ENCODE data around the gene HLA-B.
"Not testable (repeated sequence)": the region's sequence is repeated elsewhere in the genome, so short reads cannot be mapped to it uniquely, and the experiment has no call there.

HLA-B gene

DNA sequence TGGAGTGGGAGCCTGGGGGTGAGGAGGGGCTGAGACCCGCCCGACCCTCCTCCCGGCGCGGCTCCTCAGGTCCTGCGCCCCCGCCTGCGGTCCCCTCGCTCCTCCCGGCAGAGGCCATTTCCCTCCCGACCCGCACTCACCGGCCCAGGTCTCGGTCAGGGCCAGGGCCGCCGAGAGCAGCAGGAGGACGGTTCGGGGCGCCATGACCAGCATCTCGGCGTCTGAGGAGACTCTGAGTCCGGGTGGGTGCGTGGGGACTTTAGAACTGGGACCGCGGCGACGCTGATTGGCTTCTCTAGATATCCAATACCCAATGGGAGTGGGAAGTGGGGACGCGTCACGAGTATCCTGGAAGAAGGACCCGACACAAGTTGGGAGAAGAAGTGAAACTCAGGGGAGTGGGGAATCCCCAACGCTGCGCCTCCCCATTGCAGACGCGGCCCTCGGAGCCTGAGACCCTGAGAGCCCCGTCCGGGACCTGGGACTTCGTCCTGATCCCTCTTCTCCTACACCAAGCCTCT, at the start of gene HLA-B:
Gene HLA-B (minus strand): TSS at position 234 of the 521 bp plus-strand sequence. CDS start 21 bp downstream, at position 213.
- peak; percentile 77 to 84 for DNase-seq

DNA sequence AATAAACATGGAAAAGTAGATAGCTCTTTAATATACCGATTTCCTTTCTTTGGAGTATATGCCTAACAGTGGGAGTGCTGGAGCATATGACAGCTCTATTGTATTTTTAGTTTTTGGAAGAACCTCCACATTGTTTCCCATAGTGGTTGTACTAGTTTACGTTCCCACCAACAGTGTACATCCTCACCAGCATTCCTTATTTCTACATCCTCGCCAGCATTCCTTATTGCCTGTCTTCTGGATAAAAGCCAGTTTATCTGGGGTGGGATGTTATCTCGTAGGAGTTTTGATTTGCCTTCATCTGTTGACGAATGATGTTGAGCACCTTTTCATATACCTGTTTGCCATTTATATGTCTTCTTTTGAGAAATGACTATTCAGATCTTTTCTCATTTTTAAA, 49.0 kb upstream of the HLA-B start:
- DNase-seq: no peak

DNA sequence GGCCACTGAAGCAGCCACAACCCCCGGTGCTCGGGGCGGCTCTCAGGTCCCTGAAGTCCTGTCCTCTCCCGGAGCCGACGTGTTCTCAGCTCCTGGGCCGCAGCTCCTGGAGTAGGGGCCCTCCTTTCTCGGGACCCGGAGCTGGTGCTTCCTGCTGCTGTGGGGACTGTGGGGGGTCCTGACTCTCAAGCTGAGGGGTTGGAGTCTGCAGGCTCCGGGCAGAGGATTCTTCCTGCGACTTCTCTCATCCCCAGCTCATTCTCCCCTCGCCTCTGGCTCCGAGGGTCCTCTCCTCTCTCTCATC, 47.0 kb upstream of the HLA-B start:
- not testable (repeated sequence) for DNase-seq

DNA sequence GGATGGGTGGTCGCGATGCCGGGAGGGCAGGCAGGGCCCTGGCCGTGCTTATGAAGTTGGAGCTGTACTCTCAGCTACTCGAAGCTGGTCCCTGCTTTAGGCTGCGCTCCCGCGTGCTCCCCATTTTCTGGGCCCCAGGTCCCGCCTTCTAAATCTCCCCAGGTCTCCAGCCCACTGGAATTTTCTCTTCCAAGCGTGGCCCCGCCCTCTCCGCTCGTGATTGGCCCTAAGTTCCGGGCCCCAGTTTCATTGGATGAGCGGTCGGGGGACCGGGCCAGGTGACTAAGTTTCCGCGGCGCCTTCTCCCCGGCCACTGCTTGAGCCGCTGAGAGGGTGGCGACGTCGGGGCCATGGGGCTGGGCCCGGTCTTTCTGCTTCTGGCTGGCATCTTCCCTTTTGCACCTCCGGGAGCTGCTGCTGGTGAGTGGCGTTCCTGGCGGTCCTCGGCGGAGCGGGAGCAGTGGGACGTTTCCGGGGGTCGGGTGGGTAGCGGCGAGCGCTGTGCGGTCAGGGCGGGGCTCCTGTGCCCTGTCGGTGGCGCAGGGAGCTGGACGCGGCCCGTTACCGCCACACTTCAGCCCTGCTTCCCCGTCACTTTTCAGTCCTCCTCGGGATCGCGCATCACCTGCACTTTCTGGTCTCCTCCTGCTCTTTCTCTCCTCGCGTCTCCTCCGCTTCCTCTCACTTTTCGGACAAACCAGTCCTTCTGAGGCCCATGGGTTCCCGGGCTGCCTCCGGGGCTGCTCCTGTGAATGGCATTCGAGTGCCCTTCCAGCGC, 46.5 kb upstream of the HLA-B start, which contains the start of gene MICA:
Gene MICA (plus strand): TSS at position 313 of the 778 bp plus-strand sequence. CDS start 38 bp downstream, at position 351.
- peak; percentile 82 to 87 for DNase-seq

DNA sequence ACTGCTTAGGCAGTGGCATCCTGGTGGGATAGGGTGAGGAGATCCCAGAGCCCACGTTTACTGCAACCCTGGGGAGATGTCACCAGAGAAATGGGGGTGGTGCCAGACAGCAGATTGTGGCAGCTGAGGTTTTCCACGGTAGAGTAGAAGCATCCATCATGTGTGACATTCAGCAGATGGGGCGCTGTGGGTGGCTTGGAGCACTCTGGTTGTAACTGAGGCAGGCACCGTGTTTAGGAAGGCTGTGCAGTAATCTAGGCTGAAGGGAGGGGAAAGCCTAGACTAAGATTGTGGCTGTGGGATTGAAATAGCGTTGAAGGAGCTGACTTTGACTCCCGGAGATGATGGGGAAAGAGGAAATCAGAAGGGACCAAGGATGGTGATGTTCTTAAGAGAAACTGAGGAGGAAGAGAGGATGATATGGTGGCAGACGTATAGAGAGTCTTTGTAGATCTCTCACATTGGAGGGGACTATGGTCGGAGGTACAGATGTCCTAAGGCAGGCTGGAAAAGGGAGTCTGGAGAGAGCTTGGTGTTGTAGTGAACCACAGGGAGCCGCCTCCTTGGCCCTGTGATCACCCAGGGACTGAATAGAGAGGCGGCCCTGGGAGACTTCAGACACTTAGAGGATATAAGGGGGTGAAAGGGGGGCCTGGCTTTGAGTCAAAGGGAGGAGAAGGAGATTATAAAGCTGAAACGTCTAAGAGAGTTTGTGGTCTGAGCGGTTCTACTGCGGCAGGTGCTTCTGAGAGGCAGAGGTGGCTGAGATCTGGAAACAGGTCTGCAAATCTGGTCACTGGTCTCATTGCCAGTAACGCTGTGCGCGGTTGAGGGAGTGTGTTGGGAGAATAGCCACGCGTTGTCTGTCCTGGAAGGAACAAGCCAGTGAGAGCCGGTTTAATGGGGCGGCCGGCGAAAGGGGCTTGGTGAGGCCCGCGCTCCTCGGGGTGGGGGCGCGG, 45.6 kb upstream of the HLA-B start:
- peak; percentile 42 to 54 for DNase-seq

DNA sequence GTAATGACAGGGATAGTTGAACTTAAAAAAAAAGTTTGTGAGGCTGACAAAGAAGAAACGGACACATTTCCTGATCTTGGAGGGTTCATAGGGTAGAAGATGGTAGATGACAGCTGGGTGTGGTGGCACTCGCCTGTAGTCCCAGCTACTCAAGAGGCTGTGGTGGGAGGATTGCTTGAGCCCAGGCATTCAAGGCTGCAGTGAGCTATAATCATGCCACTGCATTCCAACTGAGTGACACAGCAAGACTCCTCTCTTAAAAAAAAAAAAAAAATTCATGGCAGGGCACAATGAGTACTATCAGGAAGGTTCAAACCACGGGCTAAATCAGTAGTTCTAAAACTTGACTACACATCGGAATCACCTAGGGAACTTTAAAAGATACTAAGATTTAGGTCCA, 44.4 kb upstream of the HLA-B start:
- no peak for DNase-seq

DNA sequence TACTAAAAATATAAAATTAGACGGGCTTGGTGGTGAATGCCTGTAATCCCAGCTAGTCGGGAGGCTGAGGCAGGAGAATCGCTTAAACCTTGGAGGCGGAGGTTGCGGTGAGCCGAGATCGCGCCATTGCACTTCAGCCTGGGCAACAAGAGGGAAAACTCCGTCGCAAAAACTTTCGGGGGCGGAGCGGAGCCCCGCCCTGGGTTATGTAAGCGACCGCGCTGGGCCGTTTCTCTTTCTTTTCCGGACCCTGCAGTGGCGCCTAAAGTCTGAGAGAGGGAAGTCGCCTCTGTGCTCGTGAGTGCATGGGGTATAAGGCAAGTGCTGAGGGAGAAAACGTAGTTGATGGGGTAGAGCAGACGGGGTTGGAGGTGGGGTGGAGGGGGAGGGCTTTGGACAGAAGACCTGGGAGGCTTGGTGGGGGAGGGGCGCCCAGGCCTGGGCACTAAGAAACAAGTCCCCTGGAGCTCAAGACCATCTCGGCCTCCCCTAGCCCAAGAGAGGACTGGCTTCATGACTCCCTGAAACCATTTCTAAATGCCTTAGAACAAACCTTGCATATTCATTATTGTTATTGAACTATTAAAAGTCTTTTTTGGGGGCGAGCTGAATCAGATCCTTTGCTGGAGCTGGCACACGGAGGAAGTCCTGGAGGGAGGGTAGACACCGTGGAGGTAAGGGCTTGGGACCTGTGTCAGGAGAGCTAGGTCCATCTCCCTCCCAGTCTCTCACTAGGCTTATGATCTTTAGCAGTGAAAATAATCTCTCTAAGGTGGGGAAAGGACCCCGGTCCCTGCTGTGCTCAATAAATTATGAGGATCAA, 43.7 kb upstream of the HLA-B start:
- peak; percentile 76 to 82 for DNase-seq

DNA sequence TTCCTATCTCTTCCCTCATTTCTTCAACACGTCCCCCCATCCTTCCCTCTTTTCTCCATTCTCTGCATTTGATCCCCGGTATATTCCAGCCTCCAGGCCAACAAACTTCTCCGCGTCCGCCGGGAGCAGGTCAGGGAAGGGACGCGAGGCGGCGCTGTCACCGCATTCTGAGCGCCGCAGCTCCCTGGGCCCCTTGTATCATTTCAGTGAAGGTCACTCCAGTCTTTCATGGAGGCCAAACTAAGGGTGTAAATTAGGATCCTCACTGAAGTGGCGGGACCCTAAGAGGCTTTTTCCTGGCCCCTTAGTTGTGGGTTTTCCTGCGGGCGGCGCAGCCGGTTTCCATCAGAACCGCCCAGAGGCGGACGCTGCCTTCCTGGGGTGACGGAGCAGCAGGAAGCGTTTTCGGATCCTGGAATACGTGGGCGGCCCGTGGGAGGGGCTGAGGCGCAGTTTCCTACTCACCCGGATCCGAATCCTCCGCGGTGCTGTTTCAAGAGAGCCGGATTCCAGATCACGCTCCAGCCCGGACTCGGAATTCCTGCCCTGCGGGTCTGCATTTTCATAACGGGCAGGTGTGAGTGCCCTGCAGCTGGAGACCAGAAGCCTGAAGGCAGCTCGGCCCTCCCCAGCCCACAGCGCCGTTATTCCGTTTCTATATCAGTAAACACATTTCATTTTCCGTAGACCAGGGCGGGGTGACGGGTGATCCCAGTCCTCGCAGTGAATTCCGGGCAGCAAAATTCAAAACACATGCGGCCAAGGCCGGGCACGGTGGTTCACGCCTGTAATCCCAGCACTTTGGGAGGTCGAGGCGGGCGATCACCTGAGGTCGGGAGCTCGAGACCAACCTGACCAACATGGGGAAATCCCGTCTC, 42.8 kb upstream of the HLA-B start:
- DNase-seq: peak; percentile 77 to 82

DNA sequence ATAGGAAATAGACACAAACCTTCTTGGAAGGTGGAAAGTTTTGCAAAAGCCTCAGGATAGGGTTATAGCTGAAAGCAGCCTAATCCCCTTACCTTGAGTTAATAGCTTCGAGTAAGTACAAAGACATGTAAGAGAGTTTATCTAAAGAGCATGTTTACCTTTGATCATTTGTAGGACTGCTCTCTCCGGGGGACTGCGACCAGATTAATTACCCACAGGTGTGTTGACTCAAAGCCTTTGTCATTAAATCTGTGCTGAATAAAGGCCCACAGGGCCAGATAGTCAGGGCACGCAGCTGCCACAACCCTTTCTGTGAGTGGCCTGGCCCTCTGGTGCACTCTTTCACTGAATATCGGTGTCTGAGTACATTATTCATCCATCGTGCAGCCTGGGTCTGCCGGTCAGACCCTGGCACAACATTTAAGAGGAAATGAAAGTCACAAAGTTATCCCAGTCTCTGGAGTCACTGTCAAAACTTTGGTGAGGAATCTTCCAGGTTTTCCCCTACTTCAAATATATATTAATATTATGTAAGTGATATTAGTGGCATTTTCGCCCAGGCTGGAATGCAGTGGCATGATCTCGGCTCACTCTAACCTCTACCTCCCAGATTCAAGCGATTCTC, 41.0 kb upstream of the HLA-B start:
- no peak for DNase-seq

DNA sequence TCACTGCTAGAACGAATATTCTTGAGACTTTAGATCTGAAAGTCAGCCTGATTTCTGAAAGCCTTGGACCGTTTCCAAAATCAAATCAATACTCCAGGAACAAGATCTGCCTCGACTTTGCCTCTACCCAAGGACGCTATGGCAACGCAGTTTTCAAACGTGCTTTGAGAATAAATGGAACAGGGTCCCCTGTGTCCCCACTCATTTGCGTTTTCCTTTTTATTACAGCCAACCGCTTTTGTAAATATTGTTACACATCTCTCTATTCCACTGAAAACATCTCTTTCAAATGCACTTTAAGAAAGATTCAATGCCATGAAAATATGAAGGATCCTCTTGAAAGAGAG, 40.1 kb upstream of the HLA-B start:
- DNase-seq: not testable (repeated sequence)

DNA sequence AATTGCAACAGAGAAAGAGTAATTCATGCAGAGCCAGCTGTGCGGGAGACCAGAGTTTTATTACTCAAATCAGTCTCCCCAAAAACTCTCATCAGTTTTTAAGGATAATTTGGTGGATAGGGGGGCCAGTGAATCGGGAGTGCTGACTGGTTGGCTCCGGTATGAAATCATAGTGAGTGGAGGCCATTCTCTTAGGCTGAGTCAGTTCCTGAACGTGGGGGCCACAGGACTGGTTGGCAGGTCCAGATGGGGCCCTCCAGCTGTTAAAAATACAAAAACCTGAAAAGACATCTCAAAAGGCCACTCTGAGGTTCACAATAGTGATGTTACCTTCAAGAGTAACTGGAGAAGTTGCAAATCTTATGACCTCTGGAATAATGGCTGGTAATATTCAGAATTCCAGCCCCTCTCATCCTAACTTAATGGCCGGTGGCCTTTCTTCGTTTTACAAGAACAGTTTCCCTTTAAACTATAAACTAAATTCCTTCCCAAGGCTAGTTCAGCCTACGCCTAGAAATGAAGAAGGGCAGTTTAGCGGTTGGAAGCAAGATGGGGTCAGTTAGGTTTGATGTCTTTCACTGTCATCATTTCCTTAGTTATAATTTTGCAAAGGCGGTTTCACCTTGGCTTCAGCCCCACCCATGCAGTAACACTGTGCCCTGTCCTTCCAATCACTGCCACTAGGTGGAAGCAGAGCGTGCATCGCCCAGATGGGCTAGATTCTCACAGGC, 39.6 kb upstream of the HLA-B start:
- peak; percentile 93 to 94 for DNase-seq

DNA sequence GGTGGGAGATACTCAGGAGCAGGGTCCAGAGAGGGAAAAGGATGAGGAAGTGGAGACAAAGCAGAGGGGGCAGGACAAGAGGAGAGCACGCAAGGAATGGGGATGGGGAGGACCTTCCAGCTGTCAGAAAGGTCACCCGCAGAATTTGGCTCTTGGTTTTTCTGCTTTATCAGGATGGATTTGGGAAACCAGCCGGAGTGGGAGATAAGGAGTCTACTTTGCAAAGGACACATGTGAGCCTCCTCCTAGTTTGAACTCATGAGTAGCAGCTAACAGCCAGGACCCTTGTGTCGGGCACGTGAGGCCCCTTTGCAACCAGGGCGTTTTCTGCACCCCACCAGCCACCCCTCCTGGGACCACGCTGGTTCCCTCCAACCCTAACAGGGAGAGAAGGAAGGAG, 38.9 kb upstream of the HLA-B start:
- DNase-seq: no peak

DNA sequence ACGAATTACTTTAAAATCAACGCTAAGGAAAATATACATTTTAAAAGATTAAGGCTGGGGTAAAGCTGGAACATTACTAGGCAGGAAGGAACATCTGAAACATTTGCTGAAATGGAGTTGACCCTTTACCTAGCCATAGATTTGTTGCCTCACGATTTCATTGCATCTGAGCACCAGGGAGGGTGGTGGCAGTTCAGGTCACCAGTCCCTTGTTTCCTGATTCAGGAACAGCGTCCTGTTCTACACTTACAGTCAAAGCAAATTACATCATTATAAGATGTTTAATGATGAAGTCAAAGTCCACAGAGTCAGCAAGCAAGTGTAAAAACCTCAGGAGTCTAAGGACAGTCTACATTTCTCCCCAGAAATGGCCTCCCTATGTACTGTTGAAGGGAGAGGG, 37.4 kb upstream of the HLA-B start:
- DNase-seq: no peak

DNA sequence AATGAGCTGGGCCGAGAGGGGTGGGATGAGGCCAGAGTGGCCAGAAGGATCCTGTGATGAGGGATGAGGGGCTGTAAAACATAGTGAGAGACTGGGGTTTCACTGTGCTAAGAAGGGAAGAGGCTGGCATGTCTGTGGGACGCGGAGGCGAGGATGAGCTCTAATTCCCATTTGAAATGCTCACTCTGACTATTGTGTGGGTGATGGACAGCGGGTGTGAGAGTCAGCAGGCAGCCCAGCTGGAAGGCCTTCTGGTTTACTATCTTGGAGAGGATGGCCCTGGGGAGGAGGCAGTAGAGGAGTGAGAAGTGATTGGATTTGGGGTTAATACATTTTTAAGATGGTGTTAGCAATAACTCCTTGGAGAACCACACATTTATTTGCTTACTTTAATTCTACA, 37.0 kb upstream of the HLA-B start:
- no peak for DNase-seq

DNA sequence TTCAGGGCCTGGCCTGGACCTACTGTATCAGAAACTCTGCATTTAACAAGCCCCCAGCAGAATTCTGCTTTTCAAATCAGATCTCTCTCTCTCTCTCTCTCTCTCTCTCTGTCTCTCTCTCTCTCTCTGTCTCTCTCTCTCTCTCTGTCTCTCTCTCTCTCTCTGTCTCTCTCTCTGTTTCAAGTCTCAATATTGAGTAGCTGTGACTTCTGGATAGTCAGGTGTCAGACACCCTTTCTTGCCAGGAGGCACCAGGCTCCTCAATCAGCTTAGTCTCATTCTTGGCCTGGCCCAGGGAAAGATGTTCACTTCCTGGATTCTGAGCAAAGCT, 32.8 kb upstream of the HLA-B start:
- DNase-seq: not testable (repeated sequence)

DNA sequence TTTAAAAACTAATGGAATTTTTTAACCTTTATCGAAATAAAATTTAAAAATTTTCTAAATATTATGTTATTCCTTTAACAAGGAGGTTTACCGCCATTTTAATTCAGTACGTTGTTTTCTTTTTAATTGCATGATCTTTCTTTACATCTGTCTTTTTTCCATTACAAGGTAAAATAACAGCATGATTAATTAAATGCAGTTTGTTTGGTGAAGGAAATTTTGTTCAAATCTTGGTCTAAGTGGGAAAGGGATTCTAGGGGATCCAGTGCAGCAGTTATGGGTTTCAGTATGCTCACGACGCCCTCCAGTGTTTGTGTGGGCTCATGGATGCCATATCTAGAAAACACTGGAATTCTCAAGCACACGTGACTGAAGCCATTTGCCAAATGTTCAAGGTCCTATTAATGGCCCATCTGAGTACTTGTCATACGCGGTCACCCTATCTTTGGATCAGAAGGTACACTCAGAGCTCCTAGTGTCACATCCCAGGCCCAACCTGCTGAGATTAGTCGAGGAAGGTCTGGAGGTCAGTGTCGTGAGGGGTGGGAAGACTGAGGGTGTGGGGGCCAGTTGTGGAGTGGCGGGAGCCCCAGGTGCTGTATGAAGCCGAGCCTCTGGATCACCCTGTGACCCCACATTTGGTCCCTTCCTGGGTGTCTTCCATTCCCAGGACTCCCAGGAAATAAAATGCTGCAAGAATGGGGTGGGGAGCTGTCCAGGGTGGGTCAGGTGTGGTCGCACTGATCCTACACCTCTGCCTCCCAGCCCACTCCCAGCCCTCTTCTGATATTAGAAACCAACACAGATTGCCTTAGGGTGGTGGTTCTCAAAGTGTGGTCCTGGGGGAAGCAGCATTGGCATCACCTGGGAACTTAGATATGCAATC, 32.2 kb upstream of the HLA-B start:
- DNase-seq: not testable (repeated sequence)

DNA sequence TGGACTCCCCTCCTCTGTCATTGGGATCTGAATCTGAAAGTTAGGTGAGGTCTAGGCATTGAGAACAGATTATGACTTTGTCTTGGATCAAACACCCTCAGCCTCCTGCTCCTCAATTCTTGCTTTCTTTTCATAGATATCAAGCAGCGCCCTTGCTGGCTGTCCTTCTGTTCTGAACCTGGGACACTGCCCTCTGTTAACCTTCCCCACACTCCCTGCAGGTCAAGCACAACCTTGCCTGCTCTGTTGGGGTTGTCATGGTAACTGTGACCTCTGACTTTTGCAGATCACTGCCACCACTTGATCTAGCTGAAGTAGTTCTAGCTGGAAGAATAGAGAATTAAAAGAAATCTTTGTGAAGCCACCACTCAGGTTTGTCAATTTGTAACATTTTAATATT, 30.0 kb upstream of the HLA-B start:
- no peak for DNase-seq

DNA sequence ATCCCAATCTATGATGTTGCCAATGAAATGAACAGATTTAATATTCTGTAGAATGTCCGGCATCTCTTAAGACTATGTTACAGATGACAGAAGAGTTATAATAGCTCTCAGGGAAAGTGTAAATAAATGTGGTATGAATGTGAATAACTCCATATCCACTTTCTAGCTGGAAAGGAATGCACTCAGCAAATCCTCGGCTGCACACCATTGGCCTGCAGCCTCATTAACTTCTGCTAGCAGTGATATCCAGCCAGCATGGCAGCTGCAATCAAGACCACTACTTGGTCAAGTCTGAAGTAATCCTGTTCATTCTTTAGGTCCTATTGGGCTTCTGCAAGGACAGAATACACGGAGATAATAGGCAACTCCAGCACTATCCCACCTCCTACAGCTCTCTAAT, 29.1 kb upstream of the HLA-B start:
- DNase-seq: no peak

DNA sequence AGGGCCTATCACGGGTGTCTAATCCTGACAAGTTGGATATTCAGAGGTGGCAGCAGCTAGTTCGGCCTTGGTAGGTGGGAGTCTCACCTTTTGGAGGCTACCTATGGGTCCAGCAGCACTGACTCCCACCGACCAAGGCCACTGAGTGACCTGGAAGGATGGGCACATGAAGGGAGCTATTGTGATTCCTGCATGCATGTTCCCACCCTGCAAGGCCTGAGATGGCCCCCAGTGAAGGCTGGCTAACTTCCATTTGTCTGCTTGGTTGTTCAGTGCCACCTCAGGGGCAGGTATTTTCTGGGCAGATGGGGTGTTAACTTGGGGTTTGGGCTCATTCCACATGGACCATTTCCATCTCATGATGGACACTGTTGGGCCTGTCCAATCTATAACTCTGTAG, 28.1 kb upstream of the HLA-B start:
- DNase-seq: no peak

DNA sequence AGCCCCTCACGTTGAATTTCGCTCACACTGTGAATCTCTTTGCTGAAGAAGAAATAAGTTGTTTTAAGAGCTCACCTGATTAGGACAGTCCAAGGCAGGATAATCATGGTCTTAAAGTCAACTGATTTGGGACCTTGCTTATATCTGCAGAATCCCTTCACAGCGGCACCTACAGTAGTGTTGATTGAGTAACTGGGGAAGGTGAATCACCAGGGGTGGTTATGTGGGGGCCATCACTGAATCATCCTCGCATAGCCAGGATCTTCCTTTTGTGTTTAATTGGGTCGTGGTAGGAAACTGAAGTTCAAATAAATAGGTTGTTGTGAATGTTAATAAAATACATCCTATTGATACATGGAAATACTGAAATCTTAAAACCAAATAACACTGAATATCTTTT, 26.2 kb upstream of the HLA-B start:
- DNase-seq: no peak
